Measurements from ENCODE around the gene RRM1. TPM values are rescaled to one million over a fixed set of nuclear protein-coding genes. Genes with fewer than 3 reads are reported as not detected.

RRM1 gene
- total RNA-seq, 1 experiment from 2014 or later = 184 TPM

DNA sequence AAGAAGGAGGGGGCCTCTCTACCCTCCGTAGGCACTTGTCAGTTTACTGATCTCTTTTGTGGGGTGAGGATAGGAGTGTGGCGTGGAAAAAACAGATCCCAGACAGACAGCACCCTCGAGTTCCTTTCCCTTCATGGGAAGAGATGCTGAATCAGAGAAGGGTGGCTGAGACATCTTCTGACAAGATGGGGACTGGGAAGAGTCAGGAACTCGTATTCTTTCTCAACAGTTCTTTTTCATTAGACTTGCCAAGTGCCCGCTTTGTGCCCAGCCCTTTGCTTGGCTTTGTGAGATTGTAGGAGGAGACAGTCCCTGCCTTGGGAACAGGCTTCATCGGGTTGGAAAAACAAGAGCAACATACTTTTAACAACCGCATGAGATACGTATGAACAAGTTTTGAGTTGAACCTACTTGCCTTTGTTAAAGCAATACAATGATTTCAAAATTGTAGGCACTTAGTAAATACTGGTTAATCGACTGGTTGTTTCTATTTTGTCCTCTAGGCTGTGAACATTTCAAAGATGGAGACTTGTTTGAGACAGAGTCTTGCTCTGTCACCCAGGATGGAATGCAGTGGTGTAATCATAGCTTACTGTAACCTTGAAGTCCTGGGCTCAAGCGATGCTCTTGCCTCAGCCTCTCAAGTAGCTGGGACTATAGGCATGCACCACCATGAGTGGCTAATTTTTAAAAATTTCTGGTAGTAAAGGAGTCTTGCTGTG is 1.1 kb downstream of the RRM1 start:
- Histone ChIP-seq H3K4me3 (ENCODE audit: low read depth, low read length, poor library complexity, severe bottlenecking) (peak overlapping the region; percentile 77), H3K36me3 (ENCODE audit: insufficient read depth, low read length, poor library complexity, severe bottlenecking) (no peaks in the 10 kb centered on the region), H3K27ac (ENCODE audit: low read depth, low read length, poor library complexity, severe bottlenecking) (peak overlapping the region; percentile 92), H3K9me3 (ENCODE audit: low read depth, low read length, poor library complexity, severe bottlenecking) (no peaks in the 10 kb centered on the region), H3K27me3 (replicated peaks; ENCODE audit: insufficient read depth, low read depth, low read length, poor library complexity) (no peaks in the 10 kb centered on the region), H3K4me1 (ENCODE audit: insufficient read depth, low read length, poor library complexity, severe bottlenecking) (peaks cover 24% of the 10 kb centered on the region)
- intact Hi-C loops (cut with micrococcal nuclease; ENCODE audit: unreplicated experiment) = no loop called here
- no peak for DNase-seq (ENCODE audit: low spot score)
- POLR2A ChIA-PET (ENCODE audit: low non-redundant PET) = interaction anchor here (0.7 kb wide), 1 partner anchor 1747 kb away, joined by 3 read pairs; no protein-coding TSS in a partner anchor
- BruUV-seq (replicated peaks) = TSS peak; percentile 68
- TF ChIP-seq CTCF (conservative IDR thresholded peaks at IDR 0.05; ENCODE audit: low read depth, low read length) (no peak), EZH2 (IDR thresholded peaks at IDR 0.05; ENCODE audit: borderline replicate concordance, low read depth, low read length, poor library complexity, severe bottlenecking) (no peak)
- CTCF ChIA-PET = no interaction called here

GRCh38 chr11:4098026-4098621 is 3.5 kb downstream of the RRM1 start:
- Histone ChIP-seq H3K4me3 (ENCODE audit: low read depth, low read length, poor library complexity, severe bottlenecking) (no peak overlapping the region), H3K9me3 (ENCODE audit: low read depth, low read length, poor library complexity, severe bottlenecking) (no peaks in the 10 kb centered on the region), H3K27me3 (replicated peaks; ENCODE audit: insufficient read depth, low read depth, low read length, poor library complexity) (no peaks in the 10 kb centered on the region), H3K36me3 (ENCODE audit: insufficient read depth, low read length, poor library complexity, severe bottlenecking) (peaks cover 8% of the 10 kb centered on the region), H3K4me1 (ENCODE audit: insufficient read depth, low read length, poor library complexity, severe bottlenecking) (peaks cover 24% of the 10 kb centered on the region), H3K27ac (ENCODE audit: low read depth, low read length, poor library complexity, severe bottlenecking) (no peak overlapping the region)
- DNase-seq (ENCODE audit: low spot score) = no peak
- intact Hi-C loops (cut with micrococcal nuclease; ENCODE audit: unreplicated experiment) = no loop called here
- TF ChIP-seq CTCF (conservative IDR thresholded peaks at IDR 0.05; ENCODE audit: low read depth, low read length) (no peak), EZH2 (IDR thresholded peaks at IDR 0.05; ENCODE audit: borderline replicate concordance, low read depth, low read length, poor library complexity, severe bottlenecking) (no peak)
- ChIA-PET POLR2A (ENCODE audit: low non-redundant PET) (no interaction called here), CTCF (interaction anchor here (0.5 kb wide), 1 partner anchor 323 kb away, joined by 4 read pairs; no protein-coding TSS in a partner anchor)
- BruUV-seq (replicated peaks) = no TSS peak

- POLR2A ChIA-PET (ENCODE audit: low non-redundant PET) = no interaction called here
- H3K27ac ChIP-seq (ENCODE audit: low read depth, low read length, poor library complexity, severe bottlenecking) = no peak overlapping the region
- BruUV-seq (replicated peaks) = no TSS peak
- H3K9me3 ChIP-seq (ENCODE audit: low read depth, low read length, poor library complexity, severe bottlenecking) = no peaks in the 10 kb centered on the region
- intact Hi-C loops (cut with micrococcal nuclease; ENCODE audit: unreplicated experiment) = no loop called here
- TF ChIP-seq EZH2 (IDR thresholded peaks at IDR 0.05; ENCODE audit: borderline replicate concordance, low read depth, low read length, poor library complexity, severe bottlenecking) (no peak), CTCF (conservative IDR thresholded peaks at IDR 0.05; ENCODE audit: low read depth, low read length) (no peak)
- peaks cover 20% of the 10 kb centered on the region for H3K4me1 ChIP-seq (ENCODE audit: insufficient read depth, low read length, poor library complexity, severe bottlenecking)
- H3K4me3 ChIP-seq (ENCODE audit: low read depth, low read length, poor library complexity, severe bottlenecking) = no peak overlapping the region
- H3K36me3 ChIP-seq (ENCODE audit: insufficient read depth, low read length, poor library complexity, severe bottlenecking) = peaks cover 44% of the 10 kb centered on the region
- H3K27me3 ChIP-seq (replicated peaks; ENCODE audit: insufficient read depth, low read depth, low read length, poor library complexity) = no peaks in the 10 kb centered on the region
- CTCF ChIA-PET = no interaction called here
- DNase-seq (ENCODE audit: low spot score) = no peak
Measured at GRCh38 chr11:4102711-4103110, 8.1 kb downstream of the RRM1 start.

All from A673 (cell line).